HG02763 (cell line): ENCODE data around the gene CHPF.

Experiments
- ATAC-seq: cut with Tn5 transposase; IDR thresholded peaks from one replicate; pipeline ENCODE4 v1.9.1; 2021; ENCODE audit warnings: mild to moderate bottlenecking, moderate library complexity; ENCODE audit not compliant: unreplicated experiment

The CHPF gene

DNA sequence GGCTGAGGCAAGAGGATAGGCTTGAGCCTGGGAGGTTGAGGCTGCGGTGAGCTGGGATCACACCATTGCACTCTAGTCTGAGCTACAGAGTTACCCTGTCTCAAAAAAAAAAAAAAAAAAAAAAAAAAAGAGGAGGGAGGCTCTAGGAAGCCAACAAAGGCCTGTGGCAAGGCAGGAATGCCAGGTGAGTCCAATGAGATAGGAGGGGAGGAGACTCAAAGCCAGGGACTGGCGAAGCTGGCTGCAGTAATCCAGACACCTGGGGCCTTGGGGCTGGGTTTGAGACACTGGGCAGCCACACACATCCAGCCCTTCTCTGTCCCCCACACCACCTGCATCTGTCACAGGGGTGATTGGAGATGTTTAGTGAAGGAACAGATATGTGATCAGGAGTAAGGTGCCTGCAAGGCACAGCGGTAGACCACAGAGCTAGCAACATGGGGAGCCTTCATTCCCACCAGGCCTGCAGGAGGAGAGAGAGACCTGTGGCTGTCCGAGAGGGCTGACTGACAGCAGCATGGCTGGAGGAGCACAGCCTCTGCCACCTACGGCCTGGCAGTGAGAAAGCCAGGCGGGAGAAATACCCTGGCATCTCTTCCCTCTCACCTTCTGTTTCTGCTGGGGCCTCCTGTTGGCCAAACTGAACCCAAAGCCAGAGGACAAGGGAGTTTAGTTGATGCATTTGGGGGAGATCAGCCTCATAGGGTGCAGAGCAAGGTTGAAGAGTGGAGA lies 9.5 kb downstream of the CHPF start:
- ATAC-seq: no peak

DNA sequence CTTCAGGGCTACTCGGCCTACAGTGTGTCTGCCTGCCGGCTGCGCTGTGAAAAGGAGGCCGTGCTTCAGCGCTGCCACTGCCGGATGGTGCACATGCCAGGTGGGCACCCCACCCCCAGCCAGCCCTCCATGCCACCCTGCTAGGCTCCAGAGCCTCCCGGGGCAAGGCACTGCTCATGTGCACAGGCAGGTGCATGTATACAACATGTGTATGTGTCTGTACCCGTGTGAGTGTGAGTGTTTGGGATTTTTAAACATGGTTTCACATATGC lies 11.3 kb downstream of the CHPF start:
- no peak for ATAC-seq

DNA sequence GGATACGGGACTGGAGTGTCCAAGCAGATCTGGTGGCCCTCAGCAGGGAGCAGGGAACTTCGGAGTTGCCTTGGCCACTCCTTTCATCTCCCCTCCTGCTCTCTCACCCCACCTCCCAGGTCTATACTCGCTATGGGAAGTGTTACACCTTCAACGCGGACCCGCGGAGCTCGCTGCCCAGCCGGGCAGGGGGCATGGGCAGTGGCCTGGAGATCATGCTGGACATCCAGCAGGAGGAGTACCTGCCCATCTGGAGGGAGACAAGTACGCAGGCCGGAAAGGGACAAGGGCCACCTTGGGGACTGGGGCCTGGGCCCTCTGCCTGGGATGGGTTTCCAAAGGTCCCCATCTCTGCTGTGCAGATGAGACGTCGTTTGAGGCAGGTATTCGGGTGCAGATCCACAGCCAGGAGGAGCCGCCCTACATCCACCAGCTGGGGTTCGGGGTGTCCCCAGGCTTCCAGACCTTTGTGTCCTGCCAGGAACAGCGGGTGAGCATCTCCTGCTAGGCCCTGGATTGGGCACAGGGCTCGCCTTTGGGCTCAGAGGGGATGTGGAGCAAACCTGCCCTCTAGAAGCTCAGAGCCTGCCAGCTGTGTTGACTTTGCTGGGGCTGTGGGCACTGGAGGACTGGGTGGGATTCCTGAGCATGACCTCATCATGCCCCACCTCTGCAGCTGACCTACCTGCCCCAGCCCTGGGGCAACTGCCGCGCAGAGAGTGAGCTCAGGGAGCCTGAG lies 11.8 kb downstream of the CHPF start:
- ATAC-seq: no peak

DNA sequence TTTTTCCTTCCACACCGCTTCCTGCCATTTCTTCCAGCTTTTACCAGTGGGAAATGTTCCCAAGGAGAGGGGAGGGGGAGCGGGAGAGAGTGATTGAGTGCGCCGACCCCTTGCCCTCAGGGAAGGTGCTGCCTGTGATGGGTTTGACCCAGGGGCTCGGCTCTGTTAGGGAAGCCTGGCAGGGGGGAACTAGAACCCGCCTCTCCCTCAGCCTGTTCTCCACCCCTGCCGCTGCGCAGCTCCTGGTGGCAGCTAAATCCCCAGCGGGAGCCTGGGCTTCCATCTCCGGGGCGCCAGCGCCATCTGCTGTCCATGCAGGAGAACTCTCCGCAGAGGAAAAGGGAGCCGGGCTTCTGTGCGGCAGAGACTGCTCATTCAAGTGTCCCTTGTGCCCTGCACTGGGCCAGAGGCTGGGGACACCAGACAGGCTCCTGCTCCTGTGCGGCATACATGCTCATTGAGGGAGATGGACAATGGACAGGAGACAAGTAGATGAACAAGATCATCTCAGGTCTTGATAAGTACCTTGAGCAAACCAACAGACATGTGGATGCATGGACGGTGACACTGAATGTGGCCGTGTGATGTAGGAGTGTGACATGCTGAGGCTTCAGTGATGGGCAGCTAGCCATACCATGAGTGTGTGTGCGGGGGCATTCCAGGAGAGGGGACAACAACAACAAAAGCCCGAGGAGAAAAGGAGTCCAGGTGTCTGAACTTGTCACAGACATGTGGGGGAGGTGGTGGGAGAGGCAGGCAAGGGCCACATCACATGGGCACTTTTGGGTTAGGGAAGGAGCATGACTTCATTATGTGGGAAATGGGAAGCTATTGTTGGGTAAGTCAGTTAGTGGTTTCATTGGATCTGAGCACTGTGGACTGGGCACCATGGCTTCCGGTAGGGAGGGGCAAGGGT lies 13.3 kb downstream of the CHPF start:
- ATAC-seq: peak; percentile 63

DNA sequence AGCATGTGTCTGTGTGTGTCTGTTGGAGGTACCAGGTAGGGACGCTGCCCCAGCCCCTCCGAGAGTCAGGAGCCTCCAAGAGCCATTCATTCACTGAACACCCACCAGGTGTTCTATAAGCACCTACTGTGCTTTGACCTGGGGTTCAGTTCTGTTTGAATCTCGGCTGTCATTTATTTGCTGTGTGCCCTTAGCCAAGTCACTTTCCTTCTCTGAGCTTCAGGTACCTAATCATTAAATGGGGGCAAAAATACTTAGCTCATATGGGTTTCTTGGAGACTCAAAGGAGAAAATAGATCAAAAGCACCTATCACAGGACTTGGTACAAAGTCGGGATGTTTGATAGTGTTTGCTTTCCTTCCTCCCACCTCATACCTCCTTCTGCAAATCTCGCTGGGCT lies 16.1 kb downstream of the CHPF start:
- ATAC-seq: no peak

DNA sequence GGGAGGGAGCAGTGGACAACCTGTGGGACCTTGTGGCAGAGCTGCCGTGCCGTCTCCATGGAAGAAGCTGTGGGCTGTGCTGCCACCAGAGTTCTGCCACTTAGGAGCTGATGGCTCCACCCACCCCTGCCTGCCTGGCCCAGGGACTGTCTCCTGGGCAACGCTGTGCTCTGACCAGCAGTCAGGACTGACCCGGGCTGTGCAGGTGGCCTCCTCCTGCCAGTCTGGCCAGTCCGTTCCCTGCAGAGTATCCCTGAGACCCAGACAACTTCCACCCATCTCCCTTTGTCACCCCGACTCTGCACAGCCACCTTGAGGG lies 16.6 kb downstream of the CHPF start:
- ATAC-seq: no peak

DNA sequence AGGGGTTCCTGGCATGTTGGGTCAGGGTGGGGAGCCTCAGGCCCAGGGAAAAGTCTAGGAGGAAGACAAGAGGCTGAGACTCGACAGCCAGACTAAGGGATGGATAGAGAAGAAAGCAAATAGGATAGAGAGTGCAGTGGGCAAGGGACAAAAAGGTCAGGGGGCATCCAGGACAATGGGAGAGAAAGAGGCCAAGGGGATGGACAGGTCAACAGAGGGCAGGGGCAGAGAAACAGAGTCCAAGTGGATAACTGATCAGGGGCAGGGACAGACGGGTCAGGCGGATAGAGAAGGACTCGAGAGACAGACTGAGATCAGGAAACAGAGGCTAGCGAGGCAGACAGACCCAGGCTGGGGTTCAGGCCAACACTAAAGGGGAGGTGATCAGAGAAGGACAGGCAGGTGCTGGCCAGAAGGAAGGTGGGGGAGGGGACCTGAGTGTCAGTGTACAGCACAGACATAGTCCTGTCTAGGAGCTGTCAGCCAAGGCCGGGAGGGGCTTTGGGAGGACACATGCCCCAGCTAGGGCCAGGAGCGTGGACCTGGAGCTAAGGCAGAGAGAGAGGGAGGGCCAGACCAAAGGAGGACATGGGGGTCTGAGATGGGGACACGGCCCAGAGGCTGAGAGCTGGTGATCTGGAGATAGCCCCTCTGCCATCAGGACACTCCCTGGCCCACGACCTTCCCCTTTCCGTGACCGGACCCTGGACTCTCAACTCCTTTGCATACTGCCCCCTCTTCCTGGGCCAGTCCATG lies 17.1 kb downstream of the CHPF start:
- no peak for ATAC-seq

DNA sequence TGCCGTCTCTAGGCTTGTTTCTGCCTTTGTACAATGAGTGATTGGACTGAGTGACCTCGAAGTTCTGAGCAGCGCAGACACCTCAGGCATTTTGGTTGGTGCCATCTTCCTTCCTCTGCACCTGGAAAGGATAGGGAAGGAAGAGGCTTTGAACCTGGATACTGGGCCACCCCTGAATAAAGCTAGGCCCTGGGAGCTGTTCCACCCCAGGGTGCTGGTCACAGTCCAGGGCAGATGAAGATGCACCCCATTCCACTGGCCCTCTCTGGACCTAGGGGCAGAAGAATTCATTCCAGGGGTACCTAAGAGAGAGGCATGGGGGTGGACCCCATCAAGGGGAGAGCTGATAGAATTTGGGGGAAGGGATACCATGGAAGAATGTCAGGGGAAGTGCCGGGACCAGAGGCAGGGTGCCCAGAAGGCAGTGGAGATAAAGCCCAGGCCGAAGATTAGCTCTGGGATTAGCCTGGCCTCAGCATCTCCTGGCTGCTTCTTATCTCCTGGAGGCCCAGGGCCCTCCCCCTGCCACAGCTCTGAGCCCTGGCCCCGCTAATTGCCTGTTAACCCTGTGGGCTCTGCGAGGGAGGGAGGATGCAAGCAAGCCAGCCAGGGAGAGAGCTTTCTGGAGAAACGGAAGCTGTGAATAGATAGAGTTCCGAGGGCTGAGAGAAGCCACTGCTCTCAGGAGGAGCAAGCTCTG lies 17.9 kb downstream of the CHPF start:
- ATAC-seq: no peak

DNA sequence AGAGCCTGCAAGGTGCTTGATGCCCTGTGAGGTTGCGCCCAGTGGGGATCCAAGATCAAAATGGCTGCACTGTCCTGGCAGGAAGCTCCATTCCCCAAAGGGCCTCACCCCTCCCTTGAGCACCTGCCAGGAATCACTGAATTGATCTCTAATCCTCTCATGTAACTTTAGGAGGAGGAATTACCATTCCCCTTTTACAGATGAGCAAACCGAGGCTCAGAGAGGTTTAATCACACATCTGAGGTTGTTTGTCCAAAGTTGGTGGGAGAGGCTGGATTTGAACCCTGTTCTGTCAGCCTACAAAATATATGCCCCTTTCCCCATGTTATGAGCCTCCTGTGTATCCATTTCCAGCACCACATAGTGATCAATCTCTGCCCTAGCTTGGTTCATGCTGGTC lies 18.8 kb downstream of the CHPF start:
- no peak for ATAC-seq

DNA sequence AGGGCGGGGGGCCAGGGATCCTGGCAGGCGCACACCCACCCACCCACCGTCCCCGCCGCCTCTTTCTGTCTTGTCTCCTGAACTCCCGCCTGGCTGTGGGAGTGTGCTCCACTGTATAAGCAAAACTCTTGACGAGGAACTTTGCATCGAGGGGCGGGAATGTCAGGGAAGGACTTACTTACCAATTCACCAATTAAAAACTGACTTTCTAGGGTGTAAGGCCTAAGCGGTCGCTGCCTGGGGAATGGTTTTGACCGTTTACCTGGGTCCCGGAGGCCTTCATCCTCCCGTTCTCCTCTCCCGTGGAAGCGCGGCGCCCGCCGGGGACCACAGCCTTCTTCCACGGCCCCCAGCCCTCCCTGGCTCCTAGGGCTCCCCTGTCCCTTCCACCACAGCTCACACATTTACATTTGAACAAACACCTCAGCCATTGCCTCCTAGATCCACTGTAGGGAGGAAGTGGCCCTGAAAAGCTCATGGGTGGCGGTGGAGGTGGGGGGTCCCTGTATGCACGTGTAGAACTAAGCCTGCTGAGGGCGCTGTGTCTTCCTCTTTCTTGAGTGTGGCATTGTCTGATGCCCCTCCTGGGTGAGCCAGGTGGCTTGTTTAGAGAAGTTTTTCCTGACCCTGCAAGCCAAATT lies 20.5 kb downstream of the CHPF start:
- no peak for ATAC-seq

DNA sequence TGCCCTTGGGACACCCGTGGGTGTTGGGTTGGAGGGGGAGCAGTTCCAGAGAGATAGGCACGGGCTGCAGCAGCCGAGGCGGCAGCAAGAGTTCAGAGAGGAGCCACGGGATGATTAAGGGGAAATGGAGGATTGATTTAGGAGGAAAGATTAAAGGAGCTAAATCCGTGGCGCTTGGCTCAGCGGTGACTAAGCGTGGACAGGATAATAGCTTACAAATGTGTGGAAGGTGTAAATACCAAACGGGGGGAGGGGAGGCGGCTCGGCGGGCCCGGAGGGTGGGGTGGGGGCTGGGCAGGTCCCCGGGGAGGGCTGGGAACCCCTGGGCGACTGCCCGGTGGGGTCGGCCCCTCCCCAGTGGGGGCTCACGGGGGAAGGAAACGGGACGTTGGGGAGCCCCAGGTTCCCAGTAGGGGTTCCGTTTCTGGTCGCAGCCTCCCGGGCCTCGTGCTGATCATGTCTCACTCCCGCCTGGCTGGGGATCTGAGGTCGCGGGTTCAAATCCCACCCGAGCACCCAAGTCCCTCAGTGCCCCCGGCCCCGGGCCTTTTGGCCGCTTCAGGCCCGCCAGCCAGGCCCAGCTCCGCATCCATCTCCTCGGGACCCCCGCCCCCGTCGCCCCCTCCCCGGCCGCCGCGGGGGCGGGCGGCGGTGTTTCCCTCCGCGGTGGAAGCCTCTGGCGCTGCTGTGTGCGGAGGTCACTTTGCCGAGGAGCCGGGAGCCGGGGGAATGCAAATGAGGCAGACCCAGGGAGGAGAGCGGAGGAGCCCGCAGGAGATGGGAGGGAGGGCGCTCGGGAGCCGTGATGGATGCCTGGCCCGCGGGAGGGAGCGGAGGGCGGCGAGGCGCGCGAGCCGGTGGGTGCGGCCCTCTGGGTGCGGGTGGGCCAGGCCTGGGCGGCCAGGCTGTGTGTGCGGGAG lies 21.2 kb downstream of the CHPF start:
- ATAC-seq: no peak

DNA sequence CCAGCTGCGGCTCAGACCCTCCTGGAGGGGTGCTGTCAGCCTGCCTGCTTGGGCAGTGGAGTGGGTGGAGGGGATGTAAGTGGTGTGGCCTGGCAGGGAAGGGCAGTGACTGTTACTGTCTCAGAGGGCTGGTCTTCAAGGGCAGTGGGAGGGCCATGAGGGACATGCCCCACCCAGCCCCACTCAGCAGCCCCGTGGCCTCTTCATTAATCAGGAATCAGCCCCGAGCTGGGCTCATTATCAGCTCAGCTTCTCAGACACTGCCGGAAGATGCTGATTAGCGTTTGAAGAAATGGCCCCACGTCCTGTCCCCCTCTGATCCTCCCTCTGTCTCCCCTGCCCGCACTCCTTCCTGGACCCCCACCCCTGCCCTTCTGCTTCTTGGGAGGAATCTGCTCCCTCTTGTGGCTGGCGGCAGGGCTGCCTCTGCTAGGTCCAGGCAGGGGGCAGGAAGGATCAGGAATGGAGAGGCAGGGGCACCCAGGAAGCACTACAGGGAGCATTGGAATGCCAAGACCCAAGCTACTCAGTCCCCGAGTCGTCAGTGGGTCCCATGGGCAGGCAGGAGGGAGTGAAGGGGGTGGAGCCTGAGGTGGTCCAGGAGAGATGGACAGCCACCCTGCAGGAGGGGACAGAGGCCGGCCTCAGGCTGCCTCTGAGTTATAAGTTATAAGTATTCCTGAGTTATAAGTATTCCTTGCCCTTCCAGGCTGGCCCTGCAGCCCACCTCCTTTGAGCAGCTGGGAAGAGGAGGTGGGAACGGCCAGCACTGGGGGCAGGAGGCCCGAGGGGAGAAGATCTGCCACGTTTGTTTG lies 22.3 kb downstream of the CHPF start:
- no peak for ATAC-seq

DNA sequence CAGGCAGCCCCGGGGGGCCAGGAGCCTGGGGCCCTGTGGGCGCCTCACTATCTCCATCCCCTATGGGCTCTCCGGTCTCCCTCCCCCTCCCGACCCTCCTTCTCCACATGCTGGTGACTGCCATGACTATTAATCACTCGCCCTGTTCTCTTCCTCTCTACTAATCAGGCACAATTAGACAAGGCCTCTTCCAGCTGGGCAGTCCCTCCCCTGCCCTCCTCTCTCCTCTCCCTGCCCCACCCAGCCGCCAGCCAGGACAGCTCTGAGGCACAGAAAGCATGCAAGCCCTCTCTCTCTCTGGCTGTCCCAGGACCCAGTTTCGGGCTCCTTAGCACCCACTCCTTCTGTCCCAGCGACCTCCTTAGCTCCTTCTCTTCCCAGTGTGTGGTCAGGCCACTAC lies 23.5 kb downstream of the CHPF start:
- no peak for ATAC-seq

DNA sequence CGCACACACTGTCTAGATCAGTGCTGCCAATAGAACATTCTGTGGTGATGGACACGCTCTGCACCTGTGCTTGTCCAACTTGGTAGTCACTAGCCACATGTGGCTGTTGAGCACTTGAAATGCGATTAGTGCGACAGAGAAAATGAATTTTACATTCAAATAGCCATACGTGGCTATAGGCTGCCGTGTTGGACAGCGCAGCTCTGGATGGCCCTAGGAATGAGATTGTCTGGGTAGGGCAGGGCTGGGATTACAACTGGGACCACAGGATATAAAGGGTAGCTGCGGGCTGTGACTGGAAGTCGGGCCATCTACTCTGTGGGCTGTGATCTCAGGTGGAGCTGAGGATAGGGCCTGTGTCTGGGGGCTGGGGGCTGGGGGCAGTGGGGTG lies 24.1 kb downstream of the CHPF start:
- no peak for ATAC-seq

DNA sequence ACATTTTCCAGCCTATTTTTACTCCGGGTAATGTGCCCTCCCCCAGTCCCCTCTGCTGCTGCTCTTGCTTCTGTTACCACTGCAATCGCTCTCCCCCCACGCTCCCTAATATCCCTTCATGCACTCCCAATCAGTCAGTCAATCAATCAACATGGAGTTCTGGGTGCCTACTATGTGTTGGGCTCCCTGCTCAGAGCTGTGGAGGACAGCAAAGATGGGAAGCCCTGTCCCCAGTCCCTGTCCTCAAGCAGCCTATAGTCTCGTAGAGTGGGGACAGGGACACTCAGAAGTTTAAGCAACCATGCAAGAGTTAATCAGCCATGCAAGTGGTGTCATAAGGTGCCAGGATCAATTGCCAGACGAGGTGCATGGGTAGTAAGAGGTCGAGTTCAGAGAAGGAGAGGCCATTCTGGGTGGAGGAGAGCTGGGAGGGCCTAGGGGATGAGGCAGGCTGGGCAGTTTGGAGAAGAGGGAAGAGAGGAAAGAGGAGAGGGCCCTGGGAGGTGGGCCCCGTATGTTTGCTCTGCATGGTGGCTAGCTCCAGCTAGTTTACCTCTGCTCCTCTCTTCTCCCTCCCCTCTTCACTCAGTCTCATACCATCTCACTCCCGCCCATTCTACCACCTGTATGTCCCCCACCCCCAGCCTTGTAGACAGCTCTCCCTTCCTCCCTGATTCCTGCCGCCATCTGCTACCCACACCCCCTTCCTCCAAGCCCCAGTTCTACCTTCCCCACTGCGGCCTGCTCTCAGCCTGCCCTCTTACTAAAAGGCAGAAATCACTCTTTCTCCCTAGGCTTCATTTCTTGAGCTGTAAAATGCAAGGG lies 25.4 kb downstream of the CHPF start:
- no peak for ATAC-seq

DNA sequence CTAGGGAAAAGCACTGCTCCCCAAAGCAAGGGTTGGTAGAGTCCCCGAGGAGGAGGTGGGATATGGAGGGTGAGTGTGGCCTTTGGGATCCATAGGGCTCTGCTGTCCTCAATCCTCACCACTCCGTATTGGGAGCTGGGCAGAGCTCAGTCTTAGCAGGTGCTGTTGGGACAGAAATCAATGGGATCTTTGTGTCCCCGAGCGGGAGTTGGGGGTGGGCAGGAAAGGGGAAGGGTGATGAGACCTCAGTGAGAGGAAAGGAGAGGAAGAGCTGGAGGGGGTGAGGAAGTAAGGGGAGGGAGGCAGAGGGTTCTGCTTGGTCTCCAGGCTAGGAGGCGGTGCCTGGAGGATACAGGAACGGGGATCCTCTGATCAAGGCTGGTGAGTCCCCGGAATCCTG lies 26.7 kb downstream of the CHPF start:
- no peak for ATAC-seq

DNA sequence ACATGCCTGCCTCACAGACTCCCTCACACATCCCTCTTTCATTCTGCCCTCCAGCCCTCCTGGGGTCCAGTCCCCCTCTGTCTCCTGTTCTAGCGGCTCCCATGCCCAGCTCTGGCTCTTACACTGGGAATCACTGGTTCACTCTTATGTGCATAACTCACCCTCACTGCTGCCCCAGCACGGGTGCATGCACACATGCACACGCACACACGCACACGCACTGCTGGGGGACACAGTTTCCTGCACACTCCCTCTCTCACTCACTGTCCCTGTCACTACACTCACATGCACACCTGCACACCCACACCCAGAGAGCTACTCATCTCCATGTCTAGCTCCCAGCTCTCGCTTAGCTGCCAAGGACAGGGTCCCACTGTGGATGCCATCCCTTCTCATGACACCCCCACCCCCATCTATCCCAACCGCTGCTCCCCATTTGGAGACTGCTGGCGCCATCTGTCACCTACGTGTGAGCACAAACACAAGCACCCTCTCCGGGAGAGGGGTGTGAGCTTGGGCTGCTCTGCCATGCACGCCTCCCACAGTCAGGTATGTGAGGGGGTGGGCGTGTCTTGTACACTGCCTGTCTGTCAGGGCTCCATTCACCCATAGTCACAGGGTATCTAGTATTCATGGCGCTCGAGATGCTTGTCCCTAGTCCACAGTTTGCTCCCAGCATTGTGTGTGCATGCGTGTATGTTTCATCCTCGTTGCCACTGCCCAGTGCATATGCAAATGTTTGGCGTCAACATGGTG lies 27.6 kb downstream of the CHPF start:
- no peak for ATAC-seq
